HG03103 (cell line): ENCODE measurements around the gene PWP2.
A peak's percentile ranks its signal among the peaks of the same experiment; 100 is the strongest.
"Not testable (repeated sequence)": the region's sequence is repeated elsewhere in the genome, so short reads cannot be mapped to it uniquely, and the experiment has no call there.

Experiments used
- ATAC-seq: cut with Tn5 transposase; IDR thresholded peaks from one replicate; pipeline ENCODE4 v1.9.1; 2021; ENCODE audit warnings: low read depth; ENCODE audit not compliant: unreplicated experiment

PWP2 gene

DNA sequence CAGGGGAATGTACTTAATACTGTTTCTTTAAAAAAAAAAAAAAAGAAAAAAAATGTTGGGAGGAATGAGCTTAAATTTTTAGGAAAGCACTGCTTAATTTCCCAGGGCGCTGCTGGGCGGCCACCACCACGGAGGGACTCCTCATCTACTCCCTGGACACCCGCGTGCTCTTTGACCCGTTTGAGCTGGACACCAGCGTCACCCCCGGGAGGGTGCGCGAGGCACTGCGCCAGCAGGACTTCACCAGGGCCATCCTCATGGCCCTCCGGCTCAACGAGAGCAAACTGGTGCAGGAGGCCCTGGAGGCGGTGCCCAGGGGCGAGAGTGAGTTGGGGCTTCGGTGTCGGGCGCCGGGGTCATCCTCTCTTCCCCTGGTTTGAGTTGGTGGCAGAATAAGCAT lies 20.6 kb downstream of the PWP2 start:
- not testable (repeated sequence) for ATAC-seq

DNA sequence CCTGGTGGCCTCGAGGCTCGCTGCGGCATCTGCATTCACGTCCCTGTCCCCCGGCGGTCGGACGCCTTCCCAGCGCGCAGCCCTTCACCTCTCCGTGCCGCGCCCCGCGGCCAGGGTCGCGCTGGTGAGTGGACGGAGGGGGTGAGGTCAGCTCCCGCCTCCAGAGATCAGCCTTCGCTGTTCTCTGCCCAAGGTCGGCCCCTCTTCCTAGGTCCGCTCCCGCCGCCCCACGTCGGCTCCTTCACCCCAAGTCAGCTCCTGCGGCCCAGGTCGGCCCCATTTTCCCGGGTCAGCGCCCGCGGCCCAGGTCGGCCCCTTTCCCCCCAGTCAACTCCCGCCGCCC lies 26.5 kb downstream of the PWP2 start:
- ATAC-seq, result not testable (repeated sequence)

DNA sequence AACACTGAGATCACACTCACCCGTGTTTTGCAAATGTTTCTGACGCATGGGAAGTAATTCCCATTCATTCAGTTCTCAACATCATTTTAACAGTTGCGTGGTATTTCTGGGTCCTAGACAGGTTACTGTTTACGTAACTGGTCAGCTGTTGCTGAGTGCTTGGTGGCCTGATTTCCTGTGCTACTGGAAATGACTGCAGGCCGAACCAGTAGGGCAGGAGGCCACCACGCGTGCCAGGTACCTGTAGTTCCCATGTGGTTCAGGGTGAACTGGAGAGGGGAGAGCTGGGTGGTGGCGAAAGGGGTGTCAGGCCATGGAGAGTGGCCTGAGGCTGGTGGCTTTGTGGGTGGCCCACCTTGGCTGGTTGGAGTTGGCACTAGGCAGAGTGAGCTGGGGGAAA lies 27.5 kb downstream of the PWP2 start:
- ATAC-seq, result not testable (repeated sequence)

GRCh38 chr21:44138039-44138438 lies 30.8 kb downstream of the PWP2 start:
- ATAC-seq, result not testable (repeated sequence)

- not testable (repeated sequence) for ATAC-seq
Measured at GRCh38 chr21:44139787-44140551, 32.8 kb downstream of the PWP2 start.

DNA sequence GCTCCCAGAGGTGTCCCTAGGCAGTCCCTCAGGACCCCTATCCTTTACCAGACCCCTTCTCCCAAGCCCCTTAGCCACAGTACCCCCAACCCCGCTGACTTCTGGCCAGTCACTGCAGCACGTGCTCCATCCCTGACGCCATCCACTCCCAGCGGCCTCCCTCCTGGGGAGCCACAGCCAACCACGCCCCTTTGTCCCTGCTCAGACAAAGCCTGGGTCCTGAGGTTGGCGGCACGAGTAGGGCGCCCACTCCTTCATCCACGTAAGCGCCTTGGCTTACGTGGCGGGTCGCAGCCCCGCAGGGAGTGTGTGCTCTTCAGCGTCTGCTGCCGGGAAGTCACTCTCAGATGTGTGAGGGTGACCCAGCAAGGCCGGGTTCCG lies 33.3 kb downstream of the PWP2 start:
- not testable (repeated sequence) for ATAC-seq

- not testable (repeated sequence) for ATAC-seq
Measured at GRCh38 chr21:44142470-44142869, 35.3 kb downstream of the PWP2 start.

GRCh38 chr21:44143380-44143779 lies 36.2 kb downstream of the PWP2 start:
- peak; percentile 43 for ATAC-seq

- not testable (repeated sequence) for ATAC-seq
Measured at GRCh38 chr21:44143996-44144395, 36.8 kb downstream of the PWP2 start.

DNA sequence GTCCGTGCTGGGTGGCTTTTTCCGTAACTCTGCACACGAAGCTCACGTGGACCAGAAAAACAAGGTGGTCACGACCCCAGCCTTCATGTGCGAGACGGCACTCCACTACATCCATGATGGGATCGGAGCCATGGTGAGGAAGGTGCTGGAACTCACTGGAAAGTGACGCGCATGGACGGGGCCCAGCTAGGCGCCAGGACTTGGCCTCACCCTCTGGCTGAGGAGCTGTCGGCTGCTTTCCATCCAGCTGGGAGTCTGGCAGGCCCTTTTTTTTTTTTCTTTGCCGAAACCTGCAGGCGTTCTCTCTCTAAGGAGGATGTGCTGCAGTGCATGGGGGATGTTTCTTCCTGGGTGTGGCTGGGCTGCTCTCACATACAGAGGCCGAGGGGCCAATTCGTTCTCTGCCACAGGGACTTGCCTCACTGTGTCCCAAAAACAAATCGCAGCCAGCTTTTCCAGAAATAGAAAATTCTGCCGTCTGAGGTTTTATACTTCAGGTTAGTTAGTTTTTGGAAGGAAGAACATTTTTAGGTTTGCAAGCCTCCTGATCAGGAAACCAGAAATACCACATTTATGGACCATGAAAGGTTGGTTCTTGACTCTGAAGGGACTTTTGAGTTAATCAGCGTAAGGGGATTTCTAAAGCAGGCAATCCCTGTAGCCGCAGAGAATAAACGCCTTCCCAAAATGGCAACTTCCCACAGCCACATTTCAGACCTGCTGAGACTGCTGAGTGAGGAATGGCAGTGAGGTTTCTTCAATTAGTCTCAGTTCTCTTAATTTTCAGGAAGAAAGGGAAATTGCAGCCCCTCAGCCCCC lies 37.8 kb downstream of the PWP2 start:
- ATAC-seq, result not testable (repeated sequence)

DNA sequence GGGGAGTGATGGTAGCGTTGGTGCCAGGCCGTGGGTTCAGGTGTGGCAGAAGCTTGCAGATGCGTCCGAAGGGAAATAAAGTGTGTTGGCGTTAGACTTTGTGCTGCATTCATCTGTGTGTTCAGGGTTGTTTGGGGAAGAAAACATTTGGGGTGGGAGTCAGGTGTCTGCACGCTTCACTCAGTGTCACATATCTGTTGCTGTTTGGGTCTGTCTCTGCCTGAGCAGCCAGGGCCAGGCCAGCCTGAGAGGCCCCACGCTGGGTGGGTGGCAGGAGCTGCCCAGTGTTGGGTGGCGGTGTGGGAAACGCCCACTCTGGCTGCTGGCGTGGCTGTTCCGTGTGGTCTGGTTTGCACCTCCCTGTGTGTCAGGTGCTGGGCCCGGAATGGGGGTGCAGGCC lies 38.4 kb downstream of the PWP2 start:
- not testable (repeated sequence) for ATAC-seq

- not testable (repeated sequence) for ATAC-seq
Measured at GRCh38 chr21:44147108-44147507, 39.9 kb downstream of the PWP2 start.

GRCh38 chr21:44150255-44150654 lies 43.1 kb downstream of the PWP2 start:
- not testable (repeated sequence) for ATAC-seq

DNA sequence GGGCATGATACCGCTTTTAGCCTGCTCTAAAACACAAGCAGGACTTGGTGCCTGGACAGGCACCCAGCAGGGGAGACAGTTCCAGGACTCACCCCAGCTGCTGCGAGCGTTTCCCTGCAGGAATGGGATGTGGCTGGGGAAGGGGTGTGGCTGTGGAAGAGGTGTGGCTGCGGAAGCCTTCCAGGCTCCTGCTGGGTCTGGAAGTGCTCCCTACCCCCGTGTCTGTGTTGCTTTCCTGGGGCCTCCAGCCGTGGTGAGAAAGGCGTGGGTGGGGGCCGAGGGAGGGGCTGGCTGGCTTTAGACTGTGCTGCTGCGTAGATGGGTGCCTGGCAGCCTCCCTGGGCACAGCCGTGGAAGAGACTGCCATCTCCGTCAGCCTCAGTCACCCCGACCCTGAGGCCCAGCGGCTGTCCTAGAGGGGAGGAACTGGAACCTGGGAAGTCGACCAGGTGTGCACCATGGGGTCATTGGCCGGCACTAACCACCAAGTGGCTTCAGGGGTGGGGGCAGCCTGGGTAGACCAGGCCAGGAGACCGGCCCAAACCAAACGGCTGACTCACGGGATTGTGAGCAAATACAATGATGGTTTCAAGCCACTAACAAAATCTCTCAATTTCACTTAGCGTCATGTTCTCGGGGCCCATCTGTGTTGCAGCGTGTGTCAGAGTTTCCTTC lies 46.2 kb downstream of the PWP2 start:
- ATAC-seq, result not testable (repeated sequence)

DNA sequence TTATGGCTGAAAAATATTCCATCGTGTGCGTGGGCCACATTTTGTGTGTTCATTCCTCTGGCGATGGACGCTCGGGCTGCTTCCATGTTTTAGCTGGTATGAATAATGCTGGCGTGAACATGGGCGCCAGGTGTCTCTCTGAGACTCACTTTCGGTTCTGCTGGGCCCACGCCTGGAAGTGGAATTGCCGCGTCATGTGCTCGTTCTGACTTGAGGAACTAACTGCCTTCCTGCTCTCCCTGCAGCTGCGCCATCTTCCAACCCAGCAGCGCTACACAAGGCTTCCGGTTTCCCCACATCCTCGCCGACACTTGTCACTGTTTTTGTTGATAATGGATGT lies 46.7 kb downstream of the PWP2 start:
- ATAC-seq, result not testable (repeated sequence)

DNA sequence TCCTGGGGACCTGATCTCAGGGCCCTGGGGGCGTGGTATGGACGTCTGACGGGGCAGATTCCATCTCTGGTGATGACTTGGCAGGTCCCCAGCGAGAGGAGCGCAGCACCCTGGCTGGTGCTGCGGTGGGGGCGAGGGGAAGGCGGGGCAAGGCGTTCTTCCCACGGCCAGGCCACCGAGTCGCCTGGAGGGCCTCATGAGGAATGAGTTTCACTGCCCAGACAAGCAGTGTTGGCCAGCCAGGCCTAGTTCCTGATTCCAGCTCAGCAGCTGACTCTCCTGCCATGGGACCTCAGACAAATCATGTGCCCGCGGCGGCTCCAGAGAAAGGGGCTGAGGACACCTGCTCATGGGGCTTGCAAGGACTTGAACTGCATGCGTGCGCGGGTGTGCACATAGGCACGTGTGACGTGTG lies 47.6 kb downstream of the PWP2 start:
- not testable (repeated sequence) for ATAC-seq

DNA sequence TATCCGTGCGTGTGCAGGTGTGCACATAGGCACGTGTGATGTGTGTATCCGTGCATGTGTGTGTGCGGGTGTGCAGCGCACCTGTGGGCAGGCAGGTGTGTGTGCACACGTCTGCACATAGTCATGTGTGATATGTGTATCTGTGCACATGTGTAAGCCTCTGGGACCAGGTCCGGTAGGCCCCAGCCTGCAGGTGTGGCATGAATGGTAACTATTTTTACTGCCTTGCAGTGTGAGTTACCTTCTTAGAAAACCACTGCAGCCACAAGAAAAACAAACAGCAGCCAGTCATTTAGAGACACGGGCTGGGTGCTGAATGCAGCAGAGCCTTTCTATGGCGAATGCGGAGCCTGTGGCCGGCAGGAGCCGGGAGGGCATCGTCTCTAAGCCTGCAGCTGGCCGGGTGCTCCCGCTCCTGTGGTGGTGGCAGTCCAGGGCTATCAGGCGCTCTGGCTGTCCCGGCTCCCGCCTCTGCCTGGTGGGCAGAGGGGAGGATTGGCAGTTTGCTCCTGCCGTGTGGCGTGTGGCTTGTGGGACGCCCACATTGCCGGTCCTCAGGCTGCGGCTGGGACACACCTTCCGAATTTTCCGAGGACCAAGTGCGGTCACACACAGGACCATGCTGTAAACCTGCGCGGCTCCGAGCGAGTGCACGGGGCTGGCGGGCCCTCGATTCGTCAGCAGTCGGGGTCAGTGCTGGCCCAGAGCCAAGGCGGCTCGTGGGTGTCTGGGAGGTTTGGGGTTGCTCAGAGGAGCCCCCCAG lies 48.2 kb downstream of the PWP2 start:
- ATAC-seq, result not testable (repeated sequence)

GRCh38 chr21:44155994-44156380 lies 48.8 kb downstream of the PWP2 start:
- not testable (repeated sequence) for ATAC-seq

GRCh38 chr21:44157439-44158081 lies 50.4 kb downstream of the PWP2 start:
- not testable (repeated sequence) for ATAC-seq

- ATAC-seq, result not testable (repeated sequence)
Measured at GRCh38 chr21:44158082-44158468, 50.9 kb downstream of the PWP2 start.
